SK-N-SH (cell line): ENCODE data around the gene SH3PXD2A.

Source experiments
- ELF1 ChIP-seq: IDR thresholded peaks from 2 replicates; pipeline ENCODE4 v1.4.0; 2012
- EP300 ChIP-seq, 2 experiments: IDR thresholded peaks; 2 replicates each; pipeline versions ENCODE4 v1.4.0 to v1.6.1; 2012; ENCODE audit warnings: borderline replicate concordance in 1 of 2, low read depth in 1 of 2, low read length in 1 of 2
- EZH2phosphoT487 ChIP-seq: fragments of 200-600 bp; sonication (generic); IDR thresholded peaks from 2 replicates; pipeline ENCODE4 v1.6.1; 2017; ENCODE audit warnings: low read depth, mixed run types, mild to moderate bottlenecking, antibody characterized with exemption, moderate library complexity, borderline replicate concordance
- GABPA ChIP-seq: IDR thresholded peaks from 2 replicates; pipeline ENCODE4 v1.4.0; 2012; ENCODE audit warnings: low read depth, mild to moderate bottlenecking
- MXI1 ChIP-seq: IDR thresholded peaks from 2 replicates; pipeline ENCODE4 v1.6.1; 2012; ENCODE audit warnings: mild to moderate bottlenecking, low read depth, low read length, improper control_type of control experiment
- NFIC ChIP-seq: IDR thresholded peaks from 2 replicates; pipeline ENCODE4 v1.4.0; 2012; ENCODE audit warnings: borderline replicate concordance
- POLR2AphosphoS5 ChIP-seq: IDR thresholded peaks from 2 replicates; pipeline ENCODE4 v1.6.1; 2012; ENCODE audit warnings: low read depth, low read length
- RCOR1 ChIP-seq: fragments of 150-350 bp; IDR thresholded peaks from 2 replicates; pipeline ENCODE4 v1.6.1; 2017; ENCODE audit warnings: antibody characterized with exemption, low read length
- SIN3A ChIP-seq: IDR thresholded peaks from 2 replicates; pipeline ENCODE4 v1.6.1; 2012; ENCODE audit warnings: low read depth, mild to moderate bottlenecking, low read length, moderate library complexity, borderline replicate concordance
- TCF12 ChIP-seq: IDR thresholded peaks from 2 replicates; pipeline ENCODE4 v1.4.0; 2012
- USF2 ChIP-seq: fragments of 150-350 bp; IDR thresholded peaks from 2 replicates; pipeline ENCODE4 v1.6.1; 2017; ENCODE audit warnings: antibody characterized with exemption, low read length, low read depth, borderline replicate concordance
- TF ChIP-seq, protein P1 (sequence below): fragments of 200-600 bp; sonication (generic); IDR thresholded peaks from 2 replicates; pipeline ENCODE4 v1.6.1; 2017; ENCODE audit warnings: antibody characterized with exemption, mild to moderate bottlenecking, moderate library complexity
- TF ChIP-seq, protein P2 (sequence below): IDR thresholded peaks from 2 replicates; pipeline ENCODE4 v1.6.1; 2012; ENCODE audit warnings: mild to moderate bottlenecking, low read depth, low read length, moderate library complexity
- TF ChIP-seq, protein P3 (sequence below): IDR thresholded peaks from 2 replicates; pipeline ENCODE4 v1.4.0; 2012; ENCODE audit warnings: low read depth

- TF ChIP-seq, protein P1, sequence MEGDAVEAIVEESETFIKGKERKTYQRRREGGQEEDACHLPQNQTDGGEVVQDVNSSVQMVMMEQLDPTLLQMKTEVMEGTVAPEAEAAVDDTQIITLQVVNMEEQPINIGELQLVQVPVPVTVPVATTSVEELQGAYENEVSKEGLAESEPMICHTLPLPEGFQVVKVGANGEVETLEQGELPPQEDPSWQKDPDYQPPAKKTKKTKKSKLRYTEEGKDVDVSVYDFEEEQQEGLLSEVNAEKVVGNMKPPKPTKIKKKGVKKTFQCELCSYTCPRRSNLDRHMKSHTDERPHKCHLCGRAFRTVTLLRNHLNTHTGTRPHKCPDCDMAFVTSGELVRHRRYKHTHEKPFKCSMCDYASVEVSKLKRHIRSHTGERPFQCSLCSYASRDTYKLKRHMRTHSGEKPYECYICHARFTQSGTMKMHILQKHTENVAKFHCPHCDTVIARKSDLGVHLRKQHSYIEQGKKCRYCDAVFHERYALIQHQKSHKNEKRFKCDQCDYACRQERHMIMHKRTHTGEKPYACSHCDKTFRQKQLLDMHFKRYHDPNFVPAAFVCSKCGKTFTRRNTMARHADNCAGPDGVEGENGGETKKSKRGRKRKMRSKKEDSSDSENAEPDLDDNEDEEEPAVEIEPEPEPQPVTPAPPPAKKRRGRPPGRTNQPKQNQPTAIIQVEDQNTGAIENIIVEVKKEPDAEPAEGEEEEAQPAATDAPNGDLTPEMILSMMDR = no peak
- no peak for TF ChIP-seq USF2
- no peak for TF ChIP-seq MXI1
- no peak for TF ChIP-seq GABPA
- TF ChIP-seq ELF1 = no peak
- TF ChIP-seq NFIC = no peak
- TF ChIP-seq, protein P2, sequence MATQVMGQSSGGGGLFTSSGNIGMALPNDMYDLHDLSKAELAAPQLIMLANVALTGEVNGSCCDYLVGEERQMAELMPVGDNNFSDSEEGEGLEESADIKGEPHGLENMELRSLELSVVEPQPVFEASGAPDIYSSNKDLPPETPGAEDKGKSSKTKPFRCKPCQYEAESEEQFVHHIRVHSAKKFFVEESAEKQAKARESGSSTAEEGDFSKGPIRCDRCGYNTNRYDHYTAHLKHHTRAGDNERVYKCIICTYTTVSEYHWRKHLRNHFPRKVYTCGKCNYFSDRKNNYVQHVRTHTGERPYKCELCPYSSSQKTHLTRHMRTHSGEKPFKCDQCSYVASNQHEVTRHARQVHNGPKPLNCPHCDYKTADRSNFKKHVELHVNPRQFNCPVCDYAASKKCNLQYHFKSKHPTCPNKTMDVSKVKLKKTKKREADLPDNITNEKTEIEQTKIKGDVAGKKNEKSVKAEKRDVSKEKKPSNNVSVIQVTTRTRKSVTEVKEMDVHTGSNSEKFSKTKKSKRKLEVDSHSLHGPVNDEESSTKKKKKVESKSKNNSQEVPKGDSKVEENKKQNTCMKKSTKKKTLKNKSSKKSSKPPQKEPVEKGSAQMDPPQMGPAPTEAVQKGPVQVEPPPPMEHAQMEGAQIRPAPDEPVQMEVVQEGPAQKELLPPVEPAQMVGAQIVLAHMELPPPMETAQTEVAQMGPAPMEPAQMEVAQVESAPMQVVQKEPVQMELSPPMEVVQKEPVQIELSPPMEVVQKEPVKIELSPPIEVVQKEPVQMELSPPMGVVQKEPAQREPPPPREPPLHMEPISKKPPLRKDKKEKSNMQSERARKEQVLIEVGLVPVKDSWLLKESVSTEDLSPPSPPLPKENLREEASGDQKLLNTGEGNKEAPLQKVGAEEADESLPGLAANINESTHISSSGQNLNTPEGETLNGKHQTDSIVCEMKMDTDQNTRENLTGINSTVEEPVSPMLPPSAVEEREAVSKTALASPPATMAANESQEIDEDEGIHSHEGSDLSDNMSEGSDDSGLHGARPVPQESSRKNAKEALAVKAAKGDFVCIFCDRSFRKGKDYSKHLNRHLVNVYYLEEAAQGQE = no peak
- no peak for TF ChIP-seq EP300 (IDR thresholded peaks at IDR 0.05; ENCODE audit: borderline replicate concordance in 1 of 2, low read depth in 1 of 2, low read length in 1 of 2)
- TF ChIP-seq, protein P3, sequence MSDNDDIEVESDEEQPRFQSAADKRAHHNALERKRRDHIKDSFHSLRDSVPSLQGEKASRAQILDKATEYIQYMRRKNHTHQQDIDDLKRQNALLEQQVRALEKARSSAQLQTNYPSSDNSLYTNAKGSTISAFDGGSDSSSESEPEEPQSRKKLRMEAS = no peak
- TF ChIP-seq EZH2phosphoT487 = no peak
- TF ChIP-seq POLR2AphosphoS5 = no peak
- no peak for TF ChIP-seq SIN3A
- no peak for TF ChIP-seq RCOR1
- TF ChIP-seq TCF12 = no peak
Observed at GRCh38 chr10:103808780-103809179, 46.6 kb downstream of the SH3PXD2A start.
